NCI-H2029 (cell line): Measurements from ENCODE around the gene FN3K.

ENCODE experiments used
- DNase-seq: peaks from one replicate; lab custom pipeline; 2025; lab: John Stamatoyannopoulos, UW

The FN3K gene

DNA sequence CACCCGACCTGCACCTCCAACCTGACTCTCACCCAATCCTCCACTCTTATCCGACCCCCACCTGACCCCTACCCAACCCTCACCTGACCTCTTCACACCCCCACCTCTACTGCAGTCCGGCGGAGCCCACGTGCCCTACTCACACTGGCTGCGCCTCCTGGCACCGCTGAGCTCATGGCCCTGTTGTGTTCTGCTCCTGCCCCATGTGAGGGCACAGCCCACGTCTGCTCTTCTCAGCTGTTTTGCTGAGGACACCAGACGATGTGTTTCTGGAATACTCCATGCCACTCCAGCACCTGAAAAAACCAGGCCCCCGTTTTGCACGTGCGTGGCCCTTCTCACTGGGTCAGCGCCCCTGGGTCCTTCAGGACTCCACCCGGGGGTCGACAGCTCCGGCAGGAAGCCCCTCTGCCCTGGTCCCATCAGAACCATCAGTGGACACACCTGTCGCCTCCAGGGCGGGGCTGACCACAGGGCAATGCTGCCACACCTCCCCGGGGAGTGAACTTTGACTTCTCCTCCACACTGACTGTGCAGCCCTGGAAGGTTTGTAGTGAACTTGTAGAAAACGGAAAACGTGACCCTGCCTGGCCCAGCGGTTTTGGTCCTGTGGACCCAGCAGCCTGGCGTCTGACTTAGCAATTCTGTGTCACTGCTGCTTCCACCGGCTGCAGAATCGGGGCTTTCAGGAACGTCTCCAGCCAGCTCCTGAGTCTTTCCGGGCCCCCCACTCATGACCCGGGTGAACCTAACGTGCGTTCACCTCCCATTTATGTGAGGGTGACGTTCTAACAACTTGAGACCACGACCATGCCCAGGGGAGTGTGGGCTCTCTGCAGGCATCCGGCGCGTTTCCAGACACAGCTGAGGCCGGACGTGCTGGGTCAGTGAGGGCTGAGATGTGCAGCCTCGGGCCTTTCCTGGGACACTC, 31.2 kb upstream of the FN3K start:
- no peak for DNase-seq

DNA sequence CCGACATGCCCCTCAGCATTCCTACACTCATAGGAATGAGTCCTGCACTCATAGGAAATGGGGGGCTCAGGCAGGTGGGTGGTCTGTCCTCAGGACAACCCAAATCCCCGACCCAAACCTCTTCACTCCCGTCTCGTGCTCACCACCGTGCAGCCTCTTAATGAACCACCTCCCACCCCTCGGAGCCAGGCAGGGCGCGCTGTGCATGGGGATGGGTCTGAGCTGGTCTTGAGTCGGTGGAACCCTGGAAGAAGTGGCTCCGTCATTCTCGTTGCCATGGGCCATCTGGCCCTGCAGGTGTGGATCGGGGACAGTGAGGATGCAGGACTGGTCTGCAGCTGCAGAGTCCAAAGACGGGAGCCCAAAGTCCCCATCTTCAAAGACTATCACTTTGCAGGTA, 30.5 kb upstream of the FN3K start:
- DNase-seq: no peak

DNA sequence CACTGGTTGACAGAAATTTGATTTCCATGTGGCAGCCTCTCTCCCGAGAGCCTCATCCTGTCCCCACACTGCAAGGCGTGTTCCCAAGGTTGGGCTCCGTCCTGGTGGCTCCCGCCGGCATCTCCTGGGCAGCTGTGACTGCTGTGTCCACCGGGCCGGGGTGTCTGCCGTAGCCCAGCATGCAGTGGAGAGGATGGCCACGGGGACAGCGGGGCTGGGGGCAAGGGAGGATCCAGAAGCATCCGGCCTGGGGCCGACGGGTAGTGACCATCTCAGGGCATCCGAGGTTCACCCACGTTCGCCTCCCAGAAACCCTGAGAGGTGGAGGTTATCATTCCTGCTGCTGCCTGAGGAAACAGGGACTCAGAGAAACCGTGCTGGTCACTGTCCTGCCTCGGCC, 29.7 kb upstream of the FN3K start:
- DNase-seq: no peak

- DNase-seq: no peak
These were observed 26.3 kb upstream of the FN3K start for GRCh38 chr17:82709024-82709675.

DNA sequence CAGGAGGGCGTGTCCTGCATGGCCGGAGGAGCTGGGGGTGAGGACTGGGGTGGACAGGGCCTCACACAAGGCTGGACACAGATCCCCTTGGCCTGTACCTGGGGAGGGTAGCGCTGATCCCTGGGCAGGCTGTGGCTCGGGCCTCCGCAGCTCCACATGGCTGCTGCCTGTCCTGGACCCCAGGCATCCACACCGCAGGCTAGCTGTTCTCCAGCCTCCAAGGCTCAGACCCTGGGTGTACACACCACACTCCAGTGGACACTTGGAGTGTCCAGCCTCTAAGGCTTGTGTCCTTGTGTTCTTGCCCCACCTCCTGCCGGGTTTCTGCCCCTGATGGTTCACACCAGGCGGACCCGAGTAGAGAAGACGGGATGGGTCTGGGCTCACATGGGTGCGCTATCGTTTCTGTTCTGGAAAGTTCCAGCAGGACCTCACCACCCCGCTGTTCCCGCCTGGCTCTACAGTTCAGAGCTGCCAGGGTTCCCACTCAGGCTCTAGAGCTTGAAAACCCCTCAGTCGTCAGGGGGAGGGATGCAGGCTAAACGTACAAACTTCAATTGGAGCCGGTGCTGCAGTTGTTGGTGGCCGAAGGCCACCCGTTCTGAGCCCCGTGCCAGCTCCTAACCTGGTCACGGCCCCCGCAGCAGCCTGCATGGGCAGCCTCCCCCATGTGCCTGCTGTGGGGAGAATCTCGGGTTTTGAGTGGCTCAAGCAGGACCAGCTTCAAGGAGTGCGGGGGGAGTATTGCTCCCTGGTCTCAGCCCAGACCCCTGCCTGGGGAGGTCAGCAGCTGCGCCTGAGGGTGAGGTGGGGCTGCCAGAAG, 25.5 kb upstream of the FN3K start:
- DNase-seq: no peak

GRCh38 chr17:82710499-82711232, 24.7 kb upstream of the FN3K start:
- no peak for DNase-seq

DNA sequence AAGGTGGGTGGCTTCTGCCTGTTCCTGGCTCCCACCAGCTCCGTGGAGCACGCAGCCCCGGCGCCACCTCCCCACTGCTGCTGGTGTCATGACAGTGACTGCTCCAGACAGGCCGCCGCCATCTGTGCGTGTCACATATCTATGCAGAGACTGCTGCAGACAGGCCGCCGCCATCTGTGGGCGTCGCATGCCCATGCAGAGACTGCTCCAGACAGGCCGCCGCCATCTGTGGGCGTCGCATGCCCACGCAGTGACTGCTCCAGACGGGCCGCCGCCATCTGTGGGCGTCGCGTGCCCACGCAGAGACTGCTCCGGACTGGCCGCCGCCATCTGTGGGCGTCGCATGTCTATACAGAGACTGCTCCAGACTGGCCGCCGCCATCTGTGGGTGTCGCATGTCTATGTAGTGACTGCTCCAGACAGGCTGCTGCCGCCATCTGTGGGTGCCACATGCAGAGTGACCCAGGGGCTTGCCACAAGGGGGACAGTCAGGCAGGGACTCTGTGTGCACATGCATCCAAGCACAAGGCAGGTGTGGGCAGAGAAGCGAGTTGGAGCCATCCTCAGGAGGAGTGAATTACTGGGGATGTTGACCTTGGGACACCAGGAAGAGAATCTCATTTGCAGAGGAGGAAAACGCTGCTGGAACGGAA, 22.2 kb upstream of the FN3K start:
- no peak for DNase-seq

GRCh38 chr17:82716203-82717010, 19.0 kb upstream of the FN3K start, which contains the start of gene FN3KRP:
Gene FN3KRP, plus strand, starts transcription at chr17:82716706. Its CDS starts 50 bp downstream, at chr17:82716756.
- peak; percentile 92 for DNase-seq

DNA sequence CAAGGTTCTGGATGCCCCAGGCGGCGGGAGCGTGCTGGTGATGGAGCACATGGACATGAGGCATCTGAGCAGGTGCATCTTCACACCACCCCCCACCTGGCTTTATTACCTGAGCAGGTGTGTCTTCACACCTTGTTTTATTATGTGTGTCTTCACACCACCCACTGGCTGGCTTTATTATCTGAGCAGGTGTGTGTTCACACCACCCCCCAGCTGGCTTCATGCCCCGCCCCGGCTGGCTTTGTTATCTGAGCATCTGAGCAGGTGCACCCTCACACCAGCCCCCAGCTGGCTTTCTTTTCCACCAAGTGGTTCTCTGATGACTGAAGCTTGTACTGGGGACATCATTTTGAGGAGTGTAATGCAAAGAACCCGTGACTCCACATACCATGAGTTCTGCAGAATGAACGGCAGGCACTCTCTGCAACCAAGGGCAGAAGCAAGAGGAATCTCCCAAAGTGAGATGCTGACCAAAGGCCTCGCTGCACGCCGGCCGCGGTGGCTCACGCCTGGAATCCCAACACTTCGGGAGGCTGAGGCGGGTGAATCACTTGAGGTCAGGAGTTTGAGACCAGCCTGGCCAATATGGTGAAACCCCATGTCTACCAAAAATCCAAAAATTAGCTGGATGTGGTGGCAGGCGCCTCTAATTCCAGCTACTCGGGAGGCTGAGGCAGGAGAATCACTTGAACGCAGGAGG, 16.3 kb upstream of the FN3K start:
- peak; percentile 18 for DNase-seq

DNA sequence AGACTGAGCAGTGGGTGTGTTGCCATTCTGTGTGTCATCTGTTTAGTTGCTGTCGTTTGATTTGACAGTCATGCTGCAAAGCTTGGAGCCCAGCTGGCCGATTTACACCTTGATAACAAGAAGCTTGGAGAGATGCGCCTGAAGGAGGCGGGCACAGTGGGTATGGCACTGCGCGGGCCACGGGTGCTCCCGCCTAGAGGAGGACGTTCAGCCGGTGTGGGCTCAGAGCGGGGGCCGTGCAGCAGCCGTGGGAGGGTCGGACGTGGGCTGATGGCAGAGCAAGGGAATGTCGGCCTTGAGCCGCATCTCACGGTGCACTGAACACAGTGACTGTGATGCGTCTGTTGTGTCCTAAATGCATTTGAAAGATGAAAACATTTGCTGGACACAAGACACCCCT, 15.2 kb upstream of the FN3K start:
- DNase-seq: no peak

GRCh38 chr17:82722341-82723013, 12.9 kb upstream of the FN3K start:
- no peak for DNase-seq

GRCh38 chr17:82723169-82723807, 12.1 kb upstream of the FN3K start:
- no peak for DNase-seq

- no peak for DNase-seq
These were observed 9.0 kb upstream of the FN3K start for GRCh38 chr17:82726427-82726826.

GRCh38 chr17:82729479-82730260, 5.7 kb upstream of the FN3K start:
- DNase-seq: no peak

GRCh38 chr17:82732118-82732743, 3.2 kb upstream of the FN3K start:
- DNase-seq: no peak

DNA sequence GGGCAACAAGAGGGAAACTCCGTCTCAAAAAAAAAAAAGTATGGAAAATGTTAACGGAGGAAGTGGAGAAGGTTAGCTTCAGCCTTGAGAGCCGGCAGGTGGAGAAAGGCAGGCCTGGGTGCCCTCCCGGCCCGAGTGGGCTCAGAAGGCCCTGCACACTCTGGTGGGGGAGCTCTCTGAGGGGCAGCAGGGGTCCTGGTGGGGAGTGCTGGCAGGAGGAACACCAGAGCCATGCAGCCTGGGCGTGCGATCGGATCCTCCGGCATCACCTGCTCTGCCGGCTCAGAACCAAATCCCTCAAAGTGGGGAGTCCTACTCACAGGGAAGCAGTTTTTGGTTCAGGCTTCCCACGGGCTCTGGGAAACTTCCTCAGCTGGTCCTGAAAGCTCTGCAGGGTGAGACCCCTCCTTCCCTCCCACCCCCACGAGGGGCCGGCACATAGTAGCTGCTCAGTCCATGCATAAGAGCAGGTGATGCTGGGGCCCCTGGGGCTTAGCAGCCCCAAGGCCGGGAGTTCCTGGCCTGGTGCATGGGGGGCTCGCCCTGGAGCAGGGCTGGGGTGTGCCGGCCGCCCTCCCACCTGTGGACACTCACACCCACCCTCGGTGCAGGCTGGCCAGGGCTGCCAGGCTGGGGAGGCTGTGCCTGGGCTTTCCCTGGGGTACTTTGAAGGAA, 1.2 kb downstream of the FN3K start:
- DNase-seq: no peak
